Smooth muscle cell (in vitro differentiated cells): ENCODE results near the gene EOGT. TPM values are rescaled to one million over a fixed set of nuclear protein-coding genes. Genes with fewer than 3 reads are reported as not detected.

Source experiments
- DNase-seq: peaks from one replicate; lab custom pipeline; 2025; ENCODE audit not compliant: unreplicated experiment; lab: John Stamatoyannopoulos, UW
- H2AFZ ChIP-seq: fragments of 200-600 bp; sonication (generic); 2 replicates; pipeline ENCODE4 v1.6.0; 2016; ENCODE audit warnings: antibody characterized with exemption, low read depth, mild to moderate bottlenecking
- H3F3A ChIP-seq: fragments of 200-600 bp; sonication (generic); 2 replicates; pipeline ENCODE4 v1.6.0; 2017; ENCODE audit warnings: antibody characterized with exemption, low read depth
- H3K27ac ChIP-seq: fragments of 200-600 bp; sonication (generic); 2 replicates; pipeline ENCODE4 v1.5.1; 2016; ENCODE audit warnings: low read depth, mild to moderate bottlenecking
- H3K27me3 ChIP-seq: fragments of 200-600 bp; sonication (generic); 2 replicates; pipeline ENCODE4 v1.6.1; 2016; ENCODE audit warnings: low read depth, mild to moderate bottlenecking
- H3K36me3 ChIP-seq: fragments of 200-600 bp; sonication (generic); 2 replicates; pipeline ENCODE4 v1.5.1; 2016; ENCODE audit warnings: low read depth
- H3K4me1 ChIP-seq: fragments of 200-600 bp; sonication (generic); 2 replicates; pipeline ENCODE4 v1.5.1; 2016; ENCODE audit warnings: low read depth
- H3K4me2 ChIP-seq: fragments of 200-600 bp; sonication (generic); 2 replicates; pipeline ENCODE4 v1.6.0; 2016; ENCODE audit warnings: mild to moderate bottlenecking
- H3K4me3 ChIP-seq: fragments of 200-600 bp; sonication (generic); 2 replicates; pipeline ENCODE4 v1.5.1; 2016; ENCODE audit warnings: mild to moderate bottlenecking
- H3K79me2 ChIP-seq: fragments of 200-600 bp; sonication (generic); 2 replicates; pipeline ENCODE4 v1.6.0; 2016; ENCODE audit warnings: low read depth, mild to moderate bottlenecking
- H3K9ac ChIP-seq: fragments of 200-600 bp; sonication (generic); 2 replicates; pipeline ENCODE4 v1.6.0; 2016; ENCODE audit warnings: low read depth
- H3K9me3 ChIP-seq: fragments of 200-600 bp; sonication (generic); replicated peaks from 2 replicates; pipeline ENCODE4 v1.5.1; 2016; ENCODE audit warnings: low read depth
- H4K20me1 ChIP-seq: fragments of 200-600 bp; sonication (generic); 2 replicates; pipeline ENCODE4 v1.6.0; 2016; ENCODE audit warnings: low read depth
- WGBS: methylation state at CpG from one replicate; pipeline ENCODE4 v1.1.7; 2016; ENCODE audit warnings: low lambda C conversion rate; 5-methylcytosine and 5-hydroxymethylcytosine counted together
- polyA plus RNA-seq: library from polyadenylated mRNA; unstranded; fragments of >200 nt; fragmentation: Nextera tagmentation; extraction: Ambion mirVana; gene quantifications from 2 replicates; pipeline ENCODE4 v1.2.1, GENCODE V29; 2016
- total RNA-seq: library from RNA; depleted of rRNA; stranded (reverse); fragments of >200 nt; gene quantifications from 2 replicates; pipeline ENCODE4 v1.2.3, GENCODE V29; 2014
- TF ChIP-seq, protein P1 (sequence below): fragments of 200-600 bp; sonication (generic); IDR thresholded peaks from 2 replicates; pipeline ENCODE4 v1.5.1; 2017; ENCODE audit warnings: borderline replicate concordance, mild to moderate bottlenecking, antibody characterized with exemption; ENCODE audit not compliant: insufficient read depth, poor library complexity, severe bottlenecking

EOGT gene
- total and polyA plus RNA-seq, 2 experiments from 2014 or later: 21.2 to 30.6 TPM

- Histone ChIP-seq H2AFZ (no peak overlapping the region), H3K4me3 (no peak overlapping the region), H3K27ac (no peak overlapping the region), H3K4me1 (peaks cover 4% of the 10 kb centered on the region), H3K9ac (no peak overlapping the region), H3K36me3 (peaks cover 26% of the 10 kb centered on the region), H3K9me3 (no peaks in the 10 kb centered on the region), H3F3A (no peaks in the 10 kb centered on the region), H3K4me2 (no peak overlapping the region), H3K79me2 (no peaks in the 10 kb centered on the region), H3K27me3 (no peaks in the 10 kb centered on the region), H4K20me1 (no peaks in the 10 kb centered on the region)
- TF ChIP-seq, protein P1, sequence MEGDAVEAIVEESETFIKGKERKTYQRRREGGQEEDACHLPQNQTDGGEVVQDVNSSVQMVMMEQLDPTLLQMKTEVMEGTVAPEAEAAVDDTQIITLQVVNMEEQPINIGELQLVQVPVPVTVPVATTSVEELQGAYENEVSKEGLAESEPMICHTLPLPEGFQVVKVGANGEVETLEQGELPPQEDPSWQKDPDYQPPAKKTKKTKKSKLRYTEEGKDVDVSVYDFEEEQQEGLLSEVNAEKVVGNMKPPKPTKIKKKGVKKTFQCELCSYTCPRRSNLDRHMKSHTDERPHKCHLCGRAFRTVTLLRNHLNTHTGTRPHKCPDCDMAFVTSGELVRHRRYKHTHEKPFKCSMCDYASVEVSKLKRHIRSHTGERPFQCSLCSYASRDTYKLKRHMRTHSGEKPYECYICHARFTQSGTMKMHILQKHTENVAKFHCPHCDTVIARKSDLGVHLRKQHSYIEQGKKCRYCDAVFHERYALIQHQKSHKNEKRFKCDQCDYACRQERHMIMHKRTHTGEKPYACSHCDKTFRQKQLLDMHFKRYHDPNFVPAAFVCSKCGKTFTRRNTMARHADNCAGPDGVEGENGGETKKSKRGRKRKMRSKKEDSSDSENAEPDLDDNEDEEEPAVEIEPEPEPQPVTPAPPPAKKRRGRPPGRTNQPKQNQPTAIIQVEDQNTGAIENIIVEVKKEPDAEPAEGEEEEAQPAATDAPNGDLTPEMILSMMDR: no peak
- DNase-seq: no peak
- WGBS: 98% methylated on average over 9 of the region's 9 CpGs
Observed at GRCh38 chr3:69004138-69004537, 9.3 kb downstream of the EOGT start.

- H4K20me1 ChIP-seq: no peaks in the 10 kb centered on the region
- H3F3A ChIP-seq: no peaks in the 10 kb centered on the region
- no peak overlapping the region for H3K27ac ChIP-seq
- 97% methylated on average over 1 of the region's 1 CpG for WGBS
- H3K27me3 ChIP-seq: no peaks in the 10 kb centered on the region
- H3K36me3 ChIP-seq: peaks cover 6% of the 10 kb centered on the region
- no peak overlapping the region for H3K4me3 ChIP-seq
- no peak for DNase-seq
- H3K4me1 ChIP-seq: no peaks in the 10 kb centered on the region
- no peak overlapping the region for H3K4me2 ChIP-seq
- H3K9ac ChIP-seq: no peak overlapping the region
- H3K9me3 ChIP-seq: no peaks in the 10 kb centered on the region
- TF ChIP-seq, protein P1: no peak
- H3K79me2 ChIP-seq: no peaks in the 10 kb centered on the region
- no peak overlapping the region for H2AFZ ChIP-seq
Observed at GRCh38 chr3:68999605-69000004, 13.9 kb downstream of the EOGT start.

DNA sequence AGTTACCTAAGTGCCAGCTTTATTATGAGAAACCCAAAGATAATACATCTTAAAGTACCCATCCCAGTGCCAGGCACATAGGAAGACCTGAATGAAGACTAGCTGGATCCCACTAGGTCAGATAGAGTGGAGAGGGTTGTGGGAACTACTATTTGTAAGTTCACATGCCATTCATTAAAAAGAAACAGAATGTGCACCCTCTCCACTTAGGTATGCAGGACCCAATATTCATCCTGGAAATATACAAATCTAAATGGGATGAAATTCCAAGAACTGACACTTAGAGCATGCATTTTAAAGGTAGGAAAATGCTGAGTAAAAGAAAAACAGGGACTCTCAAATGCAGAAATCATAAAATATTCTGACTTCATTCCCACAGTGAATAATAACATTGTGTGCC is 14.3 kb downstream of the EOGT start:
- Histone ChIP-seq H3K27ac (no peak overlapping the region), H3K27me3 (no peaks in the 10 kb centered on the region), H3K9ac (no peak overlapping the region), H3F3A (no peaks in the 10 kb centered on the region), H3K4me2 (no peak overlapping the region), H3K79me2 (no peaks in the 10 kb centered on the region), H3K4me3 (no peak overlapping the region), H2AFZ (no peak overlapping the region), H3K4me1 (no peaks in the 10 kb centered on the region), H3K36me3 (peaks cover 6% of the 10 kb centered on the region), H4K20me1 (no peaks in the 10 kb centered on the region), H3K9me3 (no peaks in the 10 kb centered on the region)
- TF ChIP-seq, protein P1: no peak
- no peak for DNase-seq

GRCh38 chr3:68997887-68998286 is 15.6 kb downstream of the EOGT start:
- H3K79me2 ChIP-seq: no peaks in the 10 kb centered on the region
- H3F3A ChIP-seq: no peaks in the 10 kb centered on the region
- no peak overlapping the region for H3K4me2 ChIP-seq
- DNase-seq: no peak
- no peak overlapping the region for H2AFZ ChIP-seq
- no peaks in the 10 kb centered on the region for H3K4me1 ChIP-seq
- 97% methylated on average over 6 of the region's 6 CpGs for WGBS
- H3K9me3 ChIP-seq: no peaks in the 10 kb centered on the region
- no peaks in the 10 kb centered on the region for H3K27me3 ChIP-seq
- H4K20me1 ChIP-seq: no peaks in the 10 kb centered on the region
- H3K27ac ChIP-seq: no peak overlapping the region
- H3K36me3 ChIP-seq: peaks cover under 1% of the 10 kb centered on the region
- TF ChIP-seq, protein P1: no peak
- H3K9ac ChIP-seq: no peak overlapping the region
- H3K4me3 ChIP-seq: no peak overlapping the region
